H1 (cell line): ENCODE results near the gene KCTD16. TPM values are rescaled to one million over a fixed set of nuclear protein-coding genes. Genes with fewer than 3 reads are reported as not detected.

Experiments
- CTCF ChIA-PET: fragments of 300-600 bp; sonication (Branson Sonifier 250); formaldehyde crosslinking; loops from one replicate; lab custom pipeline; 2021; ENCODE audit not compliant: partially characterized antibody; lab: Charles Lee
- POLR2A ChIA-PET: fragments of 300-600 bp; sonication (Branson Sonifier 250); formaldehyde crosslinking; loops from one replicate; lab custom pipeline; 2021; ENCODE audit warnings: inconsistent platforms; ENCODE audit not compliant: partially characterized antibody; lab: Charles Lee
- DNase-seq, 2 experiments: peaks; one replicate each; pipeline versions ENCODE4 v3.0.0 to v3.0.0-alpha.2; 2010 to 2022; ENCODE audit warnings: low spot score in 2 of 2, low read depth in 1 of 2, mixed read lengths in 1 of 2
- FAIRE-seq: peaks from 2 replicates; lab custom pipeline; 2011; peaks lifted over from hg19 to GRCh38; lab: Jason Lieb, UNC
- H2AFZ ChIP-seq: 2 replicates; pipeline ENCODE4 v1.8.1; 2012; ENCODE audit warnings: low read length, inconsistent platforms
- H2AK5ac ChIP-seq: 2 replicates; pipeline ENCODE4 v1.6.1; 2013; ENCODE audit warnings: low read depth, low read length
- H2BK120ac ChIP-seq: replicated peaks from 2 replicates; pipeline ENCODE3; 2013; ENCODE audit warnings: low read depth, low read length, inconsistent platforms
- H2BK12ac ChIP-seq: 2 replicates; pipeline ENCODE4 v1.6.1; 2013; ENCODE audit warnings: low read depth, low read length
- H2BK15ac ChIP-seq: 2 replicates; pipeline ENCODE4 v1.6.1; 2013; ENCODE audit warnings: low read length
- H2BK20ac ChIP-seq: 2 replicates; pipeline ENCODE4 v1.6.1; 2013; ENCODE audit warnings: low read length
- H2BK5ac ChIP-seq: 2 replicates; pipeline ENCODE4 v1.6.1; 2013; ENCODE audit warnings: low read depth, low read length
- H3K14ac ChIP-seq: 2 replicates; pipeline ENCODE4 v1.6.1; 2013; ENCODE audit warnings: inconsistent platforms; ENCODE audit not compliant: insufficient read length
- H3K18ac ChIP-seq: 2 replicates; pipeline ENCODE4 v1.6.1; 2013; ENCODE audit warnings: low read length; ENCODE audit errors: extremely low read depth
- H3K23ac ChIP-seq: 2 replicates; pipeline ENCODE4 v1.6.1; 2013; ENCODE audit warnings: inconsistent platforms; ENCODE audit not compliant: insufficient read length
- H3K23me2 ChIP-seq: 2 replicates; pipeline ENCODE4 v1.6.1; 2013; ENCODE audit warnings: low read depth, low read length
- H3K27ac ChIP-seq: 2 replicates; pipeline ENCODE4 v1.6.1; 2011; ENCODE audit warnings: low read depth, low read length, inconsistent platforms
- H3K27me3 ChIP-seq, 4 experiments: replicated peaks in 1 of 4; 1 replicate in 1 of 4; 2 replicates in 3 of 4; pipeline versions ENCODE4 v1.6.1 to v1.8.1; 2011 to 2013; ENCODE audit warnings: low read length in 3 of 4, mild to moderate bottlenecking in 3 of 4, inconsistent platforms in 2 of 4, mixed read lengths in 2 of 4, moderate library complexity in 1 of 4; ENCODE audit not compliant: control insufficient read depth in 3 of 4, insufficient read depth in 3 of 4; ENCODE audit errors: extremely low read depth in 1 of 4
- H3K36me3 ChIP-seq, 4 experiments: 2 replicates each; pipeline versions ENCODE4 v1.6.1 to v1.8.1; 2011 to 2013; ENCODE audit warnings: mild to moderate bottlenecking in 4 of 4, low read length in 3 of 4, moderate library complexity in 2 of 4, control low read depth in 1 of 4, inconsistent platforms in 1 of 4; ENCODE audit not compliant: insufficient read depth in 4 of 4, control insufficient read depth in 2 of 4
- H3K4ac ChIP-seq: replicated peaks from 2 replicates; pipeline ENCODE3; 2013; ENCODE audit warnings: low read length, low read depth, mixed read lengths, inconsistent platforms; ENCODE audit not compliant: insufficient read length
- H3K4me1 ChIP-seq, 4 experiments: replicated peaks in 1 of 4; 1 replicate in 1 of 4; 2 replicates in 3 of 4; pipeline versions ENCODE4 v1.6.1 to v1.8.1; 2011 to 2013; ENCODE audit warnings: low read length in 3 of 4, inconsistent platforms in 2 of 4, mixed read lengths in 1 of 4; ENCODE audit not compliant: insufficient read depth in 4 of 4, control insufficient read depth in 3 of 4
- H3K4me2 ChIP-seq, 2 experiments: 2 replicates each; pipeline versions ENCODE4 v1.6.1 to v1.8.1; 2011 to 2013; ENCODE audit warnings: low read depth in 2 of 2, low read length in 2 of 2, control low read depth in 1 of 2, inconsistent platforms in 1 of 2, mild to moderate bottlenecking in 1 of 2; ENCODE audit not compliant: insufficient read depth in 1 of 2
- H3K4me3 ChIP-seq, 4 experiments: fragments of 200-600, 300-600 bp in 1 of 4; sonication (generic), shearing (Covaris generic), sonication (Bioruptor Twin) in 1 of 4; 2 replicates each; pipeline versions ENCODE4 v1.5.1 to v1.8.1; 2011 to 2016; ENCODE audit warnings: low read length in 4 of 4, low read depth in 3 of 4, control low read depth in 2 of 4, inconsistent platforms in 2 of 4, mild to moderate bottlenecking in 2 of 4, mixed read lengths in 1 of 4, moderate library complexity in 1 of 4; ENCODE audit not compliant: insufficient read depth in 2 of 4; ENCODE audit errors: extremely low read depth in 1 of 4
- H3K56ac ChIP-seq: replicated peaks from 2 replicates; pipeline ENCODE3; 2013; ENCODE audit warnings: low read depth, mild to moderate bottlenecking, mixed read lengths, low read length, inconsistent platforms; ENCODE audit not compliant: insufficient read length
- H3K79me1 ChIP-seq: 2 replicates; pipeline ENCODE4 v1.6.1; 2013; ENCODE audit warnings: low read depth, low read length, control low read depth
- H3K79me2 ChIP-seq, 2 experiments: 2 replicates each; pipeline versions ENCODE4 v1.6.1 to v1.8.1; 2012 to 2013; ENCODE audit warnings: low read length in 2 of 2, mild to moderate bottlenecking in 2 of 2, inconsistent platforms in 1 of 2; ENCODE audit not compliant: insufficient read depth in 2 of 2, control insufficient read depth in 1 of 2
- H3K9ac ChIP-seq, 4 experiments: replicated peaks in 1 of 4; 1 replicate in 1 of 4; 2 replicates in 3 of 4; pipeline versions ENCODE4 v1.6.1 to v1.8.1; 2011 to 2013; ENCODE audit warnings: low read depth in 3 of 4, low read length in 3 of 4, control low read depth in 2 of 4, mild to moderate bottlenecking in 2 of 4, moderate library complexity in 2 of 4, inconsistent platforms in 1 of 4; ENCODE audit errors: extremely low read depth in 1 of 4
- H3K9me3 ChIP-seq, 2 experiments: 2 replicates each; pipeline versions ENCODE4 v1.6.1 to v1.8.1; 2012 to 2013; ENCODE audit warnings: mild to moderate bottlenecking in 2 of 2, moderate library complexity in 2 of 2, control low read depth in 1 of 2, inconsistent platforms in 1 of 2, low read depth in 1 of 2, low read length in 1 of 2, mixed read lengths in 1 of 2; ENCODE audit not compliant: insufficient read depth in 2 of 2
- H4K20me1 ChIP-seq, 2 experiments: replicated peaks in 1 of 2; 2 replicates each; pipeline versions ENCODE3 to v1.8.1; 2011 to 2013; ENCODE audit warnings: inconsistent platforms in 2 of 2, low read length in 2 of 2, mild to moderate bottlenecking in 1 of 2; ENCODE audit not compliant: insufficient read depth in 2 of 2, control insufficient read depth in 1 of 2
- H4K5ac ChIP-seq: 2 replicates; pipeline ENCODE4 v1.6.1; 2013; ENCODE audit warnings: low read length, low read depth, mixed read lengths, inconsistent platforms; ENCODE audit not compliant: insufficient read length
- H4K8ac ChIP-seq: 2 replicates; pipeline ENCODE4 v1.8.0; 2013; ENCODE audit warnings: mild to moderate bottlenecking, moderate library complexity, low read length, inconsistent platforms; ENCODE audit not compliant: insufficient read depth; ENCODE audit errors: extremely low read depth
- H4K91ac ChIP-seq: replicated peaks from 2 replicates; pipeline ENCODE3; 2013; ENCODE audit warnings: low read length, mixed read lengths, inconsistent platforms; ENCODE audit not compliant: insufficient read length
- CHD1 ChIP-seq: IDR thresholded peaks from 2 replicates; pipeline ENCODE4 v1.6.1; 2012; ENCODE audit warnings: low read depth, low read length, improper control_type of control experiment
- CTBP2 ChIP-seq: IDR thresholded peaks from 2 replicates; pipeline ENCODE4 v1.7.0; 2011; ENCODE audit warnings: borderline replicate concordance, mild to moderate bottlenecking, moderate library complexity, mixed read lengths, low read length; ENCODE audit not compliant: insufficient read depth, insufficient read length
- EGR1 ChIP-seq: IDR thresholded peaks from 2 replicates; pipeline ENCODE4 v1.6.1; 2011; ENCODE audit warnings: low read depth, low read length, borderline replicate concordance
- GTF2F1 ChIP-seq: IDR thresholded peaks from 2 replicates; pipeline ENCODE4 v1.6.1; 2012; ENCODE audit warnings: low read depth, low read length, improper control_type of control experiment, borderline replicate concordance
- HDAC6 ChIP-seq: IDR thresholded peaks from one replicate; pipeline ENCODE4 v1.7.1; 2012; ENCODE audit warnings: low read depth, mild to moderate bottlenecking, inconsistent platforms, low read length, moderate library complexity
- KDM4A ChIP-seq: IDR thresholded peaks from one replicate; pipeline ENCODE4 v1.7.1; 2012; ENCODE audit warnings: low read depth, mild to moderate bottlenecking, moderate library complexity, low read length, inconsistent platforms; ENCODE audit not compliant: severe bottlenecking
- MAFK ChIP-seq: IDR thresholded peaks from 2 replicates; pipeline ENCODE4 v1.6.1; 2012; ENCODE audit warnings: low read depth, mild to moderate bottlenecking, improper control_type of control experiment, low read length
- SRF ChIP-seq: IDR thresholded peaks from 2 replicates; pipeline ENCODE4 v1.6.1; 2011; ENCODE audit warnings: mild to moderate bottlenecking, low read depth, low read length, moderate library complexity
- TBP ChIP-seq: IDR thresholded peaks from 2 replicates; pipeline ENCODE4 v1.6.1; 2011; ENCODE audit warnings: low read depth, low read length, improper control_type of control experiment
- ZNF274 ChIP-seq: IDR thresholded peaks from 2 replicates; pipeline ENCODE4 v1.7.0; 2012; ENCODE audit warnings: low read length, borderline replicate concordance; ENCODE audit errors: extremely low read depth
- WGBS, 2 experiments: shearing (Covaris generic) in 1 of 2; methylation state at CpG; one replicate each; pipeline versions ENCODE4 v1.1.6 to v1.1.7; 2013 to 2015; ENCODE audit warnings: low lambda C conversion rate in 2 of 2, mixed read lengths in 2 of 2, inconsistent platforms in 1 of 2, low coverage in 1 of 2, missing lambda C conversion rate in 1 of 2; ENCODE audit not compliant: insufficient replicate concordance in 2 of 2, insufficient coverage in 1 of 2, insufficient read length in 1 of 2; ENCODE audit errors: extremely low coverage in 1 of 2, missing lambda C conversion rate in 1 of 2; 5-methylcytosine and 5-hydroxymethylcytosine counted together
- polyA plus RNA-seq, 7 experiments: library from polyadenylated mRNA; depleted of rRNA in 3 of 7; stranded (reverse) in 5 of 7; unstranded in 2 of 7; fragments of >200 nt in 5 of 7; fragments of 200-250 nt in 2 of 7; gene quantifications; 1 replicate in 5 of 7; 2 replicates in 1 of 7; 4 replicates in 1 of 7; pipeline versions ENCODE4 v1.2.1 to v1.2.3, GENCODE V29; 2011 to 2013; ENCODE audit warnings: missing spikeins in 2 of 7, mixed read lengths in 2 of 7
- total RNA-seq: library from RNA; stranded (reverse); fragmentation: NEBNext Ultra II Directional; extraction: Animal tissue kit (Norgen Biotek cat#: 25700); gene quantifications from 2 replicates; pipeline ENCODE4 v1.2.1, GENCODE V29; 2021

The KCTD16 gene
- total and polyA plus RNA-seq, 2 of the 8 experiments (the other 6 are each of a cell fraction or from before 2014, with no cell fraction given) = 0.03 to 0.24 TPM

- Histone ChIP-seq H3K23me2 (no peaks in the 10 kb centered on the region), H3K27me3 (no peaks in the 10 kb centered on the region), H2BK15ac (no peak overlapping the region), H3K79me1 (no peaks in the 10 kb centered on the region), H3K14ac (no peak overlapping the region), H3K9ac (no peak overlapping the region), H2BK5ac (no peak overlapping the region), H3K4me2 (no peak overlapping the region), H3K9me3 (no peaks in the 10 kb centered on the region), H2BK20ac (no peak overlapping the region), H2AFZ (no peak overlapping the region), H3K79me2 (no peaks in the 10 kb centered on the region), H3K4me3 (no peak overlapping the region), H3K36me3 (no peaks in the 10 kb centered on the region), H3K4me1 (no peaks in the 10 kb centered on the region), H2BK120ac (no peak overlapping the region), H2AK5ac (no peak overlapping the region), H4K5ac (no peak overlapping the region), H4K8ac (no peak overlapping the region), H3K56ac (no peak overlapping the region), H3K4ac (no peak overlapping the region), H3K18ac (no peak overlapping the region), H2BK12ac (no peak overlapping the region), H4K20me1 (no peaks in the 10 kb centered on the region), H4K91ac (no peak overlapping the region), H3K23ac (no peak overlapping the region), H3K27ac (no peak overlapping the region)
- ChIA-PET CTCF (interaction anchor here (0.9 to 1.8 kb wide), 3 partner anchors 9 to 332 kb away, joined by 3 to 7 read pairs (median 4); no protein-coding TSS in a partner anchor), POLR2A (no interaction called here)
- FAIRE-seq (no peak), DNase-seq (no peak)
- 96% methylated on average over 2 of the region's 2 CpGs; no CpG with 5 or more reads in 1 of the 2 experiments for WGBS, 2 experiments
- TF ChIP-seq EGR1 (no peak), CHD1 (no peak), GTF2F1 (no peak), KDM4A (no peak), ZNF274 (no peak), MAFK (no peak), HDAC6 (no peak), SRF (no peak), TBP (no peak), CTBP2 (no peak)
- TF ChIP-seq, all 59 proteins: peak for 0
These were observed 36.4 kb upstream of the KCTD16 start for GRCh38 chr5:144134194-144134826.
